Epidermal melanocyte (primary cell): ENCODE results near the gene UGT1A8.

Source experiments
- DNase-seq: peaks from one replicate; pipeline ENCODE4 v3.0.0; 2011; ENCODE audit warnings: low spot score; ENCODE audit not compliant: insufficient read length

Gene UGT1A8

GRCh38 chr2:233817361-233817911 is 200.0 kb downstream of the UGT1A8 start:
- no peak for DNase-seq

GRCh38 chr2:233817995-233818638 is 200.7 kb downstream of the UGT1A8 start:
- DNase-seq, result no peak

- DNase-seq, result no peak
These were observed 201.5 kb downstream of the UGT1A8 start for GRCh38 chr2:233818639-233819621.

- no peak for DNase-seq
These were observed 202.7 kb downstream of the UGT1A8 start for GRCh38 chr2:233819884-233820773.

- no peak for DNase-seq
These were observed 203.3 kb downstream of the UGT1A8 start for GRCh38 chr2:233820774-233821105.

- no peak for DNase-seq
These were observed 203.8 kb downstream of the UGT1A8 start for GRCh38 chr2:233821196-233821595.

GRCh38 chr2:233821709-233822100 is 204.3 kb downstream of the UGT1A8 start:
- DNase-seq, result no peak

GRCh38 chr2:233822101-233822771 is 204.8 kb downstream of the UGT1A8 start:
- no peak for DNase-seq
